GM19193 (cell line): ENCODE results near the gene PPM1H.

ENCODE experiments used
- POLR2A ChIP-seq: IDR thresholded peaks from 4 replicates; pipeline ENCODE4 v1.6.1; 2011; ENCODE audit not compliant: insufficient read depth, insufficient read length; ENCODE audit errors: extremely low read depth

PPM1H gene

GRCh38 chr12:62895351-62895877, 39.5 kb downstream of the PPM1H start:
- TF ChIP-seq POLR2A: no peak

DNA sequence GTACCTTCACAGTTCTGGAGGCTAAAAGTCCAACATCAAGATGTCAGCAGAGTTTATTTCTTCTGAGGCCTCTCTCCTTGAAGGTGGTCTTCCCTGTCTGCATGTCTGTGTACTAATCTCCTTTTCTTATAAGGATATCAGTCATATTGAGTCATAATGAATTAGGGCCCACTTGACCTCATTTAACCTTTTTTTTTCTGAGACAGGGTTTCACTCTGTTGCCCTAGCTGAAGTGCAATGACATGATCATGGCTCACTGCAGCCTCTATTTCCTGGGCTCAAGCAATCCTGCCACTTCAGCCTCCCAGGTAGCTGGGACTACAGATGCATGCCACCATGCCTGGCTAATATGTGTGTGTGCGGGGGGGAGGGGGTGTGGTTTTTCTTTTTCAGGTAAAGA, 41.7 kb downstream of the PPM1H start:
- no peak for TF ChIP-seq POLR2A

GRCh38 chr12:62891805-62892549, 43.0 kb downstream of the PPM1H start:
- TF ChIP-seq POLR2A: no peak

GRCh38 chr12:62888454-62889110, 46.4 kb downstream of the PPM1H start:
- TF ChIP-seq POLR2A: no peak

- no peak for TF ChIP-seq POLR2A
Measured at GRCh38 chr12:62886796-62887195, 48.2 kb downstream of the PPM1H start.

- no peak for TF ChIP-seq POLR2A
Measured at GRCh38 chr12:62885242-62885641, 49.7 kb downstream of the PPM1H start.

- TF ChIP-seq POLR2A: no peak
Measured at GRCh38 chr12:62882696-62883095, 52.3 kb downstream of the PPM1H start.

- no peak for TF ChIP-seq POLR2A
Measured at GRCh38 chr12:62882140-62882539, 52.8 kb downstream of the PPM1H start.

DNA sequence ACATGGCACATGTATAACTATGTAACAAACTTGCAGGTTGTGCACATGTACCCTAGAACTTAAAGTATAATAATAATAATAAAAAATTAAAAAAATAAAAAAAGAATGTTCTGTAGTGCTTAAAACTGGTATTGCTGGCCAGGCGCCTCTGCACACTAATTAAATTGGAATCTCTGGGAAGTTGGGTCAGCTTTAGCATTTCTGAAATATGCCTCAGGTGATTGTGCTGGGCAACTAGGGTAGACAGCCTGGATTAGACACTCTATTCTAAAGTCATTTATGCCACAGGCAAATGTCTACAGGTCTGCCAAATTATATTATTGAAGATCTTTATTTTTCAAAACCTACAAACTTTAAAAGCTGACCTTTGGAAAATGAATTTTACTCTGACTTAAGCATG, 55.3 kb downstream of the PPM1H start:
- no peak for TF ChIP-seq POLR2A

DNA sequence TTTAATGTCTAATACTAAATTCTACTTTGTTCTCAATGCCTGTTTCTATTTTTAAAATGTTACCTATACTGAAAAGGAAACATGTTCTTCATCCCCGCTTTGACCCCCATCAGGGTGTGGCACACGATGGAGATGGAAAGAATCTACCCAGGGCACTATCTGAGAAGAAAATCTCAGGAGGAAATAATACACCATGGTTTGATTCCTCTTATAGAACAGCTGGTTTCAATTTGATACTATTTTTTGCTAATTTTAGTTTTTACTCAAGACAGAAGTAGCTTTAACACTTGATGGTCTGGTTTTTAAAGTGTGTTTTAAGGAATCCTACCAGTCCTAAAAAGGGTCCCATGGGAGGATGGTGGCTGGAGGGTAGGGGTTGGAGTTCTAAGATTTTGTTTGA, 56.7 kb downstream of the PPM1H start:
- TF ChIP-seq POLR2A: no peak

GRCh38 chr12:62876938-62877548, 57.9 kb downstream of the PPM1H start:
- TF ChIP-seq POLR2A: no peak

DNA sequence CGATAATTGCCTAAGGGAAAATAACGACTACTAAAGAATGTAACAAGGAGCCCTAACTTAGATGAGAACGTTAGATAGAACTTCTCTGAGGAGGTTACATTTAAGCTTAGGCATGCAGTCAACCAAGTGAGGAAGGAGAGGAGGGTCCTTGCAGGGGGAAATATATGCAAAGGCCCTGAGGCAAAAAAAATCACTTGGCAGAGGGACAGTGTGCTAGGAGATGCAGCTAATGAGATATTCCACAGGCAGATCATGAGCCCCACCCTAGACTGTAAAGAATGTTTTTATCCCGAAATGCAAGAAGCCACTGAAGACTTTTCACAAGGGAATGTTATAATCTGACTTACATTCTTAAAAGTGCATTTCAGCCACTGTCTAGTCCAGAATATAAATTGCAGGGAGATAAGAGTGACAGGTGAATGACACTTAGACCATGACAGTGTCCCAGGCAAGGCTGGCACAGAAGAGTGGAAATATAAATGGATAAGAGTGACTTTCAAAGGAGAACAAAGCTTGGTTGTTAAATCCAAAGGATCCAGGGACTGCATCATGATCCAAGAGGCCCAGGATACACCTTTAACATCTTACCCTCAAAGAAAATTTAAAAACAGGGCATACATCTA, 61.0 kb downstream of the PPM1H start:
- TF ChIP-seq POLR2A: no peak

DNA sequence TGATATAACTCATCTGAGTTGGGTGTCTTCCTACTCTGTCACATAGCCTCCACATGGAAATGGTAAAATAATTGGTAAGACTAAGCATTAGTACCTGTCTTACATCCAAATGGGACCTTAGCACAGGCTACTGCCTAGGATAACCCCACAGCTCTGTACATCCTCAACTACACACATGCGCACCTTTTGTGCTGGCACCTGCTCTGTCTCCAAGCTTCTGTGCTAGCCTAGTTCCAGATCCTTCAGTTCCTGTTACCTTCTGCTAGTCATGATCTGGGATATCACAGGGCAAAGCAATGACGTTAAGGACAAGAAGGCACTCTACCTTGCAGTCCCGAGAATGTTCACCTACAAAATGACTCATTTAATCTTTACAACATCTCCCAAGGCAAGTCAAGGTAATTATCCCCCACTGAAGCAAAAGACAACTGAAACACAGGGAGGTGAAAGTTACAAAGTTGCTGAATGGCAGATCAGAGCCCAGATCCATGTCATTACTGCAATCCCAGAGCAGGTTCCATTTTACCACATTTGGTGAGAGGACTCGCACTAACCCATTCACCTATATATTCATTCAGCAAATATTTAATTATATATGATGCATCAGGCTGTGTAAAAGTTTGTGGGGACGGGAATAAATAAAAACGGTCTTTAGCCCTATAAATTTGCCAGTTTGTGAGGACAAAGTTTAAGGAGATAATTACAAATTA, 61.7 kb downstream of the PPM1H start:
- no peak for TF ChIP-seq POLR2A

- TF ChIP-seq POLR2A: no peak
Measured at GRCh38 chr12:62868820-62869219, 66.1 kb downstream of the PPM1H start.
